OCI-LY7 (cell line): Measurements from ENCODE around the gene MBOAT2. TPM values are rescaled to one million over a fixed set of nuclear protein-coding genes. Genes with fewer than 3 reads are reported as not detected.

Experiments used
- BruUV-seq: library from RNA; stranded (reverse); fragments of 400-500 nt; replicated peaks from 2 replicates; lab custom pipeline; 2021; lab: Mats Ljungman, UMichigan
- CTCF ChIA-PET: fragments of 300-600 bp; sonication (Branson Sonifier 250); formaldehyde crosslinking; loops from one replicate; lab custom pipeline; 2022; ENCODE audit warnings: antibody characterized with exemption; ENCODE audit not compliant: unreplicated experiment; lab: Charles Lee
- POLR2A ChIA-PET: fragments of 300-600 bp; sonication (Branson Sonifier 250); formaldehyde crosslinking; loops from one replicate; lab custom pipeline; 2022; ENCODE audit warnings: antibody characterized with exemption; lab: Charles Lee
- DNase-seq: peaks from one replicate; pipeline ENCODE4 v3.0.0-alpha.2; 2015; ENCODE audit warnings: low spot score
- H2AFZ ChIP-seq: fragments of 200-600 bp; sonication (generic), shearing (Covaris generic); 2 replicates; pipeline ENCODE4 v1.6.1; 2014; ENCODE audit warnings: mild to moderate bottlenecking, antibody characterized with exemption, low read length, moderate library complexity
- H3K27ac ChIP-seq: fragments of 200-600 bp; sonication (generic); 2 replicates; pipeline ENCODE4 v1.5.1; 2014; ENCODE audit warnings: mixed run types, low read depth, mild to moderate bottlenecking, moderate library complexity, low read length, inconsistent platforms; ENCODE audit not compliant: poor library complexity, severe bottlenecking
- H3K36me3 ChIP-seq: fragments of 200-600 bp; sonication (generic); 2 replicates; pipeline ENCODE4 v1.6.1; 2014; ENCODE audit warnings: mild to moderate bottlenecking, antibody characterized with exemption, low read length, moderate library complexity, mixed read lengths; ENCODE audit not compliant: insufficient read depth
- H3K4me1 ChIP-seq: fragments of 200-600 bp; sonication (generic); 2 replicates; pipeline ENCODE4 v1.5.1; 2014; ENCODE audit warnings: mild to moderate bottlenecking, low read length; ENCODE audit not compliant: insufficient read depth, poor library complexity, severe bottlenecking
- H3K4me2 ChIP-seq: fragments of 200-600 bp; sonication (generic); 2 replicates; pipeline ENCODE4 v1.6.1; 2014; ENCODE audit warnings: mild to moderate bottlenecking, low read length
- H3K4me3 ChIP-seq: fragments of 200-600 bp; sonication (generic); 2 replicates; pipeline ENCODE4 v1.5.1; 2014; ENCODE audit warnings: mild to moderate bottlenecking, low read depth, low read length; ENCODE audit not compliant: poor library complexity, severe bottlenecking
- H3K79me2 ChIP-seq: fragments of 200-600 bp; sonication (generic); 2 replicates; pipeline ENCODE4 v1.6.1; 2016; ENCODE audit warnings: low read depth, mild to moderate bottlenecking, low read length, moderate library complexity, mixed read lengths; ENCODE audit not compliant: insufficient read depth
- H3K9me2 ChIP-seq: fragments of 200-600 bp; sonication (generic); 2 replicates; pipeline ENCODE4 v1.6.1; 2016; ENCODE audit warnings: mild to moderate bottlenecking, low read length, mixed read lengths; ENCODE audit not compliant: insufficient read depth
- H3K9me3 ChIP-seq: fragments of 200-600 bp; sonication (generic); 2 replicates; pipeline ENCODE4 v1.6.1; 2014; ENCODE audit warnings: mild to moderate bottlenecking, mixed run types, low read length, mixed read lengths
- H4K20me1 ChIP-seq: fragments of 200-600 bp; sonication (generic); 2 replicates; pipeline ENCODE4 v1.6.1; 2014; ENCODE audit warnings: mild to moderate bottlenecking, antibody characterized with exemption, low read length, moderate library complexity, mixed read lengths; ENCODE audit not compliant: insufficient read depth
- CTCF ChIP-seq: fragments of 200-600 bp; sonication (generic); conservative IDR thresholded peaks from 2 replicates; pipeline ENCODE4 v1.5.1; 2014; ENCODE audit warnings: mild to moderate bottlenecking, antibody characterized with exemption, low read length, moderate library complexity, mixed read lengths
- EZH2phosphoT487 ChIP-seq: fragments of 200-600 bp; sonication (generic); IDR thresholded peaks from 2 replicates; pipeline ENCODE4 v1.6.1; 2018; ENCODE audit warnings: low read depth, borderline replicate concordance, mild to moderate bottlenecking, mixed run types, antibody characterized with exemption, low read length, moderate library complexity, mixed read lengths
- intact Hi-C: fragments of 100-400 bp; cut with micrococcal nuclease; formaldehyde crosslinking; loops from one replicate; pipeline ENCODE4 v1.10.0; 2022; ENCODE audit not compliant: unreplicated experiment
- total RNA-seq, 2 experiments: library from RNA; depleted of rRNA in 1 of 2; stranded (reverse); fragments of >200 nt in 1 of 2; shearing (Covaris generic) in 1 of 2; gene quantifications; 2 replicates each; pipeline ENCODE4 v1.2.3, GENCODE V29; 2014 to 2022

The MBOAT2 gene
- total RNA-seq, 2 experiments from 2014 or later: 0.28 to 0.93 TPM

- CTCF ChIA-PET: no interaction called here
- Histone ChIP-seq H3K4me3 (no peak overlapping the region), H3K36me3 (peaks cover 26% of the 10 kb centered on the region; the same call in 1 of the 2 replicates), H3K4me1 (no peaks in the 10 kb centered on the region), H4K20me1 (no peaks in the 10 kb centered on the region), H3K9me2 (no peaks in the 10 kb centered on the region), H3K4me2 (no peak overlapping the region), H2AFZ (no peak overlapping the region), H3K9me3 (no peaks in the 10 kb centered on the region), H3K79me2 (no peaks in the 10 kb centered on the region), H3K27ac (no peak overlapping the region)
- no peak for DNase-seq
- BruUV-seq: no TSS peak
- TF ChIP-seq CTCF (no peak), EZH2phosphoT487 (no peak)
- POLR2A ChIA-PET: interaction anchor here (0.9 to 1.1 kb wide), 3 partner anchors 11 to 58 kb away, joined by 3 to 5 read pairs (median 4); no protein-coding TSS in a partner anchor
- intact Hi-C loops: no loop called here
These were observed 181.3 kb downstream of the MBOAT2 start for GRCh38 chr2:8822218-8822617.

- intact Hi-C loops: no loop called here
- no peaks in the 10 kb centered on the region for H3K4me1 ChIP-seq
- peaks cover 26% of the 10 kb centered on the region; the same call in 1 of the 2 replicates for H3K36me3 ChIP-seq
- H3K79me2 ChIP-seq: no peaks in the 10 kb centered on the region
- ChIA-PET CTCF (no interaction called here), POLR2A (interaction anchor here (0.6 to 1.0 kb wide), 3 partner anchors 10 to 15 kb away, joined by 3 to 5 read pairs (median 3); no protein-coding TSS in a partner anchor)
- H3K4me3 ChIP-seq: no peak overlapping the region
- no peak for DNase-seq
- H3K27ac ChIP-seq: no peak overlapping the region
- TSS peak; percentile 24 for BruUV-seq
- no peak overlapping the region for H2AFZ ChIP-seq
- no peak for TF ChIP-seq EZH2phosphoT487
- TF ChIP-seq CTCF: no peak
- H3K9me2 ChIP-seq: no peaks in the 10 kb centered on the region
- H3K4me2 ChIP-seq: no peak overlapping the region
- no peaks in the 10 kb centered on the region for H4K20me1 ChIP-seq
- H3K9me3 ChIP-seq: no peaks in the 10 kb centered on the region
These were observed 181.9 kb downstream of the MBOAT2 start for GRCh38 chr2:8821276-8822217.
